Measurements from ENCODE around the gene STIP1.

The STIP1 gene

DNA sequence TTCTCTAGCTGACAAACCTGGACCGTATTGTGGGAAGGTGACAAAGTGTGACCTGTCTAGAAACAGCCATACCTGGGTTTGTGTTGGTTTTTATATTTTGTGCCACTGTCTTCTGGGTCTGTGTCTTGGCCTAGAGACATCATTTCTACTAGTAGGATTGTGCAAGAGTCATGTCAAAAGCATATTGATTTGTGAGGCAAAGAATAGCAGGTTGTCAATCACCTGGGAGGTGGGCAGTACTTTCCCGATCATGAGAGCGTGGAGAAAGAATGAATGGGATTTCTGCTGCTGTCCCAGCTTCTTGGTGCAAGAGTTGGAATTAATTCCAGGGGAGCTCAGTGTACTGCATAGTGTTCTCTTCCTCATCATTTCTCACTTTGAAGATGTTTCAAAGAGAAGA lies 15.6 kb downstream of the STIP1 start:
- TF ChIP-seq, protein P1, sequence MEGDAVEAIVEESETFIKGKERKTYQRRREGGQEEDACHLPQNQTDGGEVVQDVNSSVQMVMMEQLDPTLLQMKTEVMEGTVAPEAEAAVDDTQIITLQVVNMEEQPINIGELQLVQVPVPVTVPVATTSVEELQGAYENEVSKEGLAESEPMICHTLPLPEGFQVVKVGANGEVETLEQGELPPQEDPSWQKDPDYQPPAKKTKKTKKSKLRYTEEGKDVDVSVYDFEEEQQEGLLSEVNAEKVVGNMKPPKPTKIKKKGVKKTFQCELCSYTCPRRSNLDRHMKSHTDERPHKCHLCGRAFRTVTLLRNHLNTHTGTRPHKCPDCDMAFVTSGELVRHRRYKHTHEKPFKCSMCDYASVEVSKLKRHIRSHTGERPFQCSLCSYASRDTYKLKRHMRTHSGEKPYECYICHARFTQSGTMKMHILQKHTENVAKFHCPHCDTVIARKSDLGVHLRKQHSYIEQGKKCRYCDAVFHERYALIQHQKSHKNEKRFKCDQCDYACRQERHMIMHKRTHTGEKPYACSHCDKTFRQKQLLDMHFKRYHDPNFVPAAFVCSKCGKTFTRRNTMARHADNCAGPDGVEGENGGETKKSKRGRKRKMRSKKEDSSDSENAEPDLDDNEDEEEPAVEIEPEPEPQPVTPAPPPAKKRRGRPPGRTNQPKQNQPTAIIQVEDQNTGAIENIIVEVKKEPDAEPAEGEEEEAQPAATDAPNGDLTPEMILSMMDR (IDR thresholded peaks at IDR 0.05; ENCODE audit: low read depth, low read length), result no peak
- no peaks in the 10 kb centered on the region for H3K9me3 ChIP-seq (ENCODE audit: severe bottlenecking)
- H3K36me3 ChIP-seq, result peaks cover 95% of the 10 kb centered on the region
- no peaks in the 10 kb centered on the region for H3K27me3 ChIP-seq (ENCODE audit: insufficient read depth, low read depth, severe bottlenecking)
- no peak overlapping the region for H3K4me3 ChIP-seq (ENCODE audit: low read depth, low read length)
- no peak for DNase-seq
- H3K27ac ChIP-seq, result no peak overlapping the region

DNA sequence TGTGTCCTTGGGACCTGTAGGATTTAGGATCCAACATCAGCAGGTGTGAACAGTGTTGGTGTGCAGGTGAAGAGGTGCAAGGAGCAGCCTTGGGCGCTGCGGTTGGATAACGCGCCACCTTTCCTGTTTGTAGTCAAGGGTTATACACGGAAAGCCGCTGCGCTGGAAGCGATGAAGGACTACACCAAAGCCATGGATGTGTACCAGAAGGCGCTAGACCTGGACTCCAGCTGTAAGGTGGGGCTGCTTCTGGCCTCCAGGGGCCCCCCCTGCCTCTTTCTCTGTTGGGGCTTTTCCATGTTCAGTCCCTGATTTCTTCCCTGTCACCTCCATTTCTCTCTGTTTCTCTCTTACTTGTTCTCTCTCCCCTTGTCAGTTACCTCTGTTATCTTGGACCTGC lies 17.0 kb downstream of the STIP1 start:
- Histone ChIP-seq H3K27ac (no peak overlapping the region), H3K27me3 (ENCODE audit: insufficient read depth, low read depth, severe bottlenecking) (no peaks in the 10 kb centered on the region), H3K36me3 (peaks cover 93% of the 10 kb centered on the region), H3K9me3 (ENCODE audit: severe bottlenecking) (no peaks in the 10 kb centered on the region), H3K4me3 (ENCODE audit: low read depth, low read length) (no peak overlapping the region)
- no peak for DNase-seq
- TF ChIP-seq, protein P1 (IDR thresholded peaks at IDR 0.05; ENCODE audit: low read depth, low read length), result no peak

DNA sequence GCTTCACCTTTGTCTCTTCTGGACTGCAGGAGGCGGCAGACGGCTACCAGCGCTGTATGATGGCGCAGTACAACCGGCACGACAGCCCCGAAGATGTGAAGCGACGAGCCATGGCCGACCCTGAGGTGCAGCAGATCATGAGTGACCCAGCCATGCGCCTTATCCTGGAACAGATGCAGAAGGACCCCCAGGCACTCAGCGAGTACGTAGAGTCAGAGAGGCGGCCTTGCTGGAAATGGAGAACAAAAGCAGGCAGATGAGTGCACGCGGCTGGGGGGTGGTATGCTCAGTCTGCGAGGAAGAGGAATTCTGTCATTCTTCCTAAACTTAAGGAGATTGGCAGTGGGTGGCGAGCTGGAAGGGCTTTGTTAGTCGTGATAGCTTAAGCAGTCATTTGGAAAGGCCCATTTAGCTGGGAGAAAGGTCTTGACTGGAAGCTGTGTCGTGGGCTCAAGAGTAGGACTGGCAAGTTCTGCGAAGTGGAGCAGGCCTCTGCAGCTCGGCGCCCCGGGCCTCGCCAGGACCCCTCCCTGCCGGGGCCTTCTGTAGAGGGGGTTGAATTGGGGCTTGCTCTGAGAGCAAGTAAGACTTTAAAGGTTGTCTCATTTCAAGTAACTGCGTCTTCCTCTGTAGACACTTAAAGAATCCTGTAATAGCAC lies 17.6 kb downstream of the STIP1 start:
- no peaks in the 10 kb centered on the region for H3K27me3 ChIP-seq (ENCODE audit: insufficient read depth, low read depth, severe bottlenecking)
- DNase-seq, result no peak
- TF ChIP-seq, protein P1 (IDR thresholded peaks at IDR 0.05; ENCODE audit: low read depth, low read length), result no peak
- no peaks in the 10 kb centered on the region for H3K9me3 ChIP-seq (ENCODE audit: severe bottlenecking)
- H3K4me3 ChIP-seq (ENCODE audit: low read depth, low read length), result no peak overlapping the region
- no peak overlapping the region for H3K27ac ChIP-seq
- peaks cover 88% of the 10 kb centered on the region for H3K36me3 ChIP-seq

DNA sequence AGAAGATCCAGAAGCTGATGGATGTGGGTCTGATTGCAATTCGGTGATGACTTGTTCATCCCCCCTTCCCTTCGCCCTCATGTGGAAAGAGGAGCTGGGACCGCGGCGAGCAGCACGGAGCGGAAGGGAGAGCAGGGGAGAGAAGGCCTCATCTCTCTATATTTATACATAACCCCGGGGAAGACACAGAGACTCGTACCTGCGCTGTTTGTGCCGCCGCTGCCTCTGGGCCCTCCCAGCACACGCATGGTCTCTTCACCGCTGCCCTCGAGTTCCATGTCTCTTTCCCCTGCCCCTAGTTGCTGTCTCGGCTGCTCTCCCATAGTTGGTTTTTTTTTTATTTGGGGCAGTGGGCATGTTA lies 18.1 kb downstream of the STIP1 start:
- peaks cover 84% of the 10 kb centered on the region for H3K36me3 ChIP-seq
- no peak overlapping the region for H3K27ac ChIP-seq

DNA sequence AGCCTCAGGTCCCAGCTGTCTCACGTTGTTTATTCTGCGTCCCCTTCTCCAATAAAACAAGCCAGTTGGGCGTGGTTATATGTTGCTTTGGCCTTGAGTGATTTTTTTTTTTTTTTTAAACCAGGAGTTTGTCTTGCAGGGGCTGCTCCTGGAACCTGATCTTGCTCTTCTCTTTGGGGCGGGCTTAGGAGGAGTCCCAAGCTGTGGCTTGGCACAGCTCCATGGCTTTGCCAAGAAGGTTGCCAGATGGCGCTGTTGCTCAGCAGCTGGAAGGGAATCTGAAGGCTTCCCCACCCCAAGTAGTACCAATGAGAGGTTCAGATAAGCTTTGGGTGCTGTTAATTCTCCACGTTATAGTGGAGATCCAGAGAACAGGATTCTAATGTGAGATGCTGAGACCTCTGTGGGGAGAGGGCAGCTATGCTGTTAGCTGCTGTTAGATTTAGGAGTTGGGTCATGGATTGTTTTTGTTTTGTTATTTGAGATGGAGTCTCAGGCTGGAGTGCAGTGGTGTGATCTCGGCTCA lies 18.6 kb downstream of the STIP1 start:
- H3K9me3 ChIP-seq (ENCODE audit: severe bottlenecking), result no peaks in the 10 kb centered on the region
- TF ChIP-seq, protein P1 (IDR thresholded peaks at IDR 0.05; ENCODE audit: low read depth, low read length), result peak; percentile 72
- no peaks in the 10 kb centered on the region for H3K27me3 ChIP-seq (ENCODE audit: insufficient read depth, low read depth, severe bottlenecking)
- DNase-seq, result peak; percentile 76
- no peak overlapping the region for H3K4me3 ChIP-seq (ENCODE audit: low read depth, low read length)
- no peak overlapping the region for H3K27ac ChIP-seq
- H3K36me3 ChIP-seq, result peaks cover 82% of the 10 kb centered on the region

More for the DNA sequence above, 18.1 kb downstream of the STIP1 start:
- H3K4me3 ChIP-seq (ENCODE audit: low read depth, low read length), result no peak overlapping the region
- H3K27me3 ChIP-seq (ENCODE audit: insufficient read depth, low read depth, severe bottlenecking), result no peaks in the 10 kb centered on the region
- TF ChIP-seq, protein P1 (IDR thresholded peaks at IDR 0.05; ENCODE audit: low read depth, low read length), result no peak
- no peak for DNase-seq
- no peaks in the 10 kb centered on the region for H3K9me3 ChIP-seq (ENCODE audit: severe bottlenecking)
